Keratinocyte (primary cell): Measurements from ENCODE around the gene PLEKHJ1. TPM values are rescaled to one million over a fixed set of nuclear protein-coding genes. Genes with fewer than 3 reads are reported as not detected.

Source experiments
- DNase-seq: peaks from one replicate; pipeline ENCODE4 v3.0.0-alpha.2; 2011; ENCODE audit warnings: low read depth, missing footprints, low spot score
- FAIRE-seq: peaks from 2 replicates; lab custom pipeline; 2011; peaks lifted over from hg19 to GRCh38; lab: Jason Lieb, UNC
- H2AFZ ChIP-seq: 2 replicates; pipeline ENCODE4 v1.6.0; 2012; ENCODE audit warnings: low read length, control low read depth, inconsistent platforms; ENCODE audit not compliant: control insufficient read depth
- H3K27ac ChIP-seq: 2 replicates; pipeline ENCODE4 v1.5.1; 2011; ENCODE audit warnings: low read length; ENCODE audit not compliant: control insufficient read depth, insufficient read depth
- H3K27me3 ChIP-seq: 3 replicates; pipeline ENCODE4 v1.6.0; 2011; ENCODE audit warnings: low read length; ENCODE audit not compliant: control insufficient read depth, insufficient read depth; ENCODE audit errors: extremely low read depth
- H3K36me3 ChIP-seq, 2 experiments: 2 replicates in 1 of 2; 3 replicates in 1 of 2; pipeline ENCODE4 v1.5.1; 2011; ENCODE audit warnings: low read length in 2 of 2, mild to moderate bottlenecking in 1 of 2; ENCODE audit not compliant: control insufficient read depth in 2 of 2, insufficient read depth in 2 of 2; ENCODE audit errors: extremely low read depth in 1 of 2
- H3K4me1 ChIP-seq: 3 replicates; pipeline ENCODE4 v1.5.1; 2011; ENCODE audit warnings: low read length; ENCODE audit not compliant: control insufficient read depth, insufficient read depth; ENCODE audit errors: extremely low read depth
- H3K4me2 ChIP-seq: 3 replicates; pipeline ENCODE4 v1.6.0; 2011; ENCODE audit warnings: low read depth, low read length; ENCODE audit not compliant: control insufficient read depth, insufficient read depth; ENCODE audit errors: extremely low read depth
- H3K4me3 ChIP-seq, 3 experiments: fragments of 200-600 bp in 1 of 3; sonication (generic) in 1 of 3; 2 replicates in 2 of 3; 3 replicates in 1 of 3; pipeline ENCODE4 v1.5.1; 2011 to 2016; ENCODE audit warnings: low read length in 3 of 3, mild to moderate bottlenecking in 3 of 3, control low read depth in 2 of 3, inconsistent platforms in 1 of 3, low read depth in 1 of 3, mixed read lengths in 1 of 3, mixed run types in 1 of 3, moderate library complexity in 1 of 3; ENCODE audit not compliant: control insufficient read depth in 2 of 3, insufficient read depth in 2 of 3; ENCODE audit errors: extremely low read depth in 1 of 3
- H3K79me2 ChIP-seq: 2 replicates; pipeline ENCODE4 v1.6.0; 2012; ENCODE audit warnings: low read length; ENCODE audit not compliant: control insufficient read depth, insufficient read depth
- H3K9ac ChIP-seq: 3 replicates; pipeline ENCODE4 v1.6.0; 2011; ENCODE audit warnings: low read length; ENCODE audit not compliant: control insufficient read depth, insufficient read depth; ENCODE audit errors: extremely low read depth
- H3K9me1 ChIP-seq: 3 replicates; pipeline ENCODE4 v1.6.0; 2011; ENCODE audit warnings: low read length; ENCODE audit not compliant: control insufficient read depth, insufficient read depth; ENCODE audit errors: extremely low read depth
- H3K9me3 ChIP-seq: 2 replicates; pipeline ENCODE4 v1.5.1; 2012; ENCODE audit warnings: low read depth, low read length; ENCODE audit not compliant: control insufficient read depth
- H4K20me1 ChIP-seq: 3 replicates; pipeline ENCODE4 v1.6.0; 2011; ENCODE audit warnings: low read length; ENCODE audit not compliant: control insufficient read depth, insufficient read depth; ENCODE audit errors: extremely low read depth
- EZH2 ChIP-seq: IDR thresholded peaks from one replicate; pipeline ENCODE4 v1.6.1; 2012; ENCODE audit warnings: inconsistent platforms, mild to moderate bottlenecking, low read length, moderate library complexity
- dilution Hi-C: fragments of 300-500 bp; cut with MboI; formaldehyde crosslinking; loops from one replicate; pipeline ENCODE4 v1.7.0; 2020; ENCODE audit warnings: low sequenced_read_pairs; ENCODE audit not compliant: extremely low pct_ligation_motif_present
- polyA plus RNA-seq, 5 experiments: library from polyadenylated mRNA; depleted of rRNA in 3 of 5; stranded (reverse) in 3 of 5; stranded (forward) in 1 of 5; unstranded in 1 of 5; fragments of >200 nt; gene quantifications; 1 replicate in 1 of 5; 2 replicates in 3 of 5; 3 replicates in 1 of 5; pipeline versions ENCODE4 v1.2.1 to v1.2.3, GENCODE V29; 2011 to 2012; ENCODE audit warnings: missing spikeins in 2 of 5, low read depth in 1 of 5, low replicate concordance in 1 of 5
- TF ChIP-seq, protein P1 (sequence below), 3 experiments: IDR thresholded peaks in 1 of 3; conservative IDR thresholded peaks in 1 of 3; optimal IDR thresholded peaks in 1 of 3; 2 replicates in 2 of 3; 3 replicates in 1 of 3; pipeline versions ENCODE3 to v1.5.1; 2011; ENCODE audit warnings: low read length in 3 of 3, mild to moderate bottlenecking in 3 of 3, moderate library complexity in 2 of 3, control low read depth in 1 of 3, inconsistent platforms in 1 of 3; ENCODE audit not compliant: insufficient read depth in 2 of 3; ENCODE audit errors: extremely low read depth in 1 of 3

The PLEKHJ1 gene
- polyA plus RNA-seq, 1 donor (not counting 4 experiments of a cell fraction or from before 2014, with no cell fraction given): 36.8 TPM

DNA sequence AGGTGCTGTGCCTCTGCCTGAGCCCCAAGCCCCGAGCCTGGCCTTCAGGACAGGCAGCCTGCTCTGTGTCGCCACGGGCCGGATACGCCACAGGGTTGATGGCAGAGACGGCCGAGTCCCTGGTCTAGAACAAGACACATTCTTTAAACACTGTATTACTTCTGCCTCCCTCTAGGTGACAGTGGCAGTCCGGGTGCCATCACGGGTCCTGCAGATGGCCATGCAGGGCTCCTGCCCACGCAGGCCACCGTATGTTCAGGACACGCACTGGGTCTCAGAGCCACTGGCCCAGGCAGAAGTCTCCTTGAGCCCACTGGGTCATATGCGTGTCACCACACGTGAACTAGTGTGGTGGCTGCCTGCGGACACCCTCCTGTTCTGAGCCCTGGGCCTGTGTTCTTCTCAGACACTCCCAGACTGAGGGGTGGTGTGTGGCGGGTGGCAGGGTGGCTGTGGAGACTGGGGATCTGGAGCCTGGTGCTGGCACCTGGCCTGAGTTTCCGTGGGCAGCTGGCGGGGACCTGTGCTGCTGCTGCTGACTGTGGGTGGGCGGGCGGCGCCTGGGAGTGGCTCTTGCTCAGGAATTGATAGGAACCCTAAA lies 4.4 kb downstream of the PLEKHJ1 start:
- no peak for TF ChIP-seq EZH2
- TF ChIP-seq, protein P1, sequence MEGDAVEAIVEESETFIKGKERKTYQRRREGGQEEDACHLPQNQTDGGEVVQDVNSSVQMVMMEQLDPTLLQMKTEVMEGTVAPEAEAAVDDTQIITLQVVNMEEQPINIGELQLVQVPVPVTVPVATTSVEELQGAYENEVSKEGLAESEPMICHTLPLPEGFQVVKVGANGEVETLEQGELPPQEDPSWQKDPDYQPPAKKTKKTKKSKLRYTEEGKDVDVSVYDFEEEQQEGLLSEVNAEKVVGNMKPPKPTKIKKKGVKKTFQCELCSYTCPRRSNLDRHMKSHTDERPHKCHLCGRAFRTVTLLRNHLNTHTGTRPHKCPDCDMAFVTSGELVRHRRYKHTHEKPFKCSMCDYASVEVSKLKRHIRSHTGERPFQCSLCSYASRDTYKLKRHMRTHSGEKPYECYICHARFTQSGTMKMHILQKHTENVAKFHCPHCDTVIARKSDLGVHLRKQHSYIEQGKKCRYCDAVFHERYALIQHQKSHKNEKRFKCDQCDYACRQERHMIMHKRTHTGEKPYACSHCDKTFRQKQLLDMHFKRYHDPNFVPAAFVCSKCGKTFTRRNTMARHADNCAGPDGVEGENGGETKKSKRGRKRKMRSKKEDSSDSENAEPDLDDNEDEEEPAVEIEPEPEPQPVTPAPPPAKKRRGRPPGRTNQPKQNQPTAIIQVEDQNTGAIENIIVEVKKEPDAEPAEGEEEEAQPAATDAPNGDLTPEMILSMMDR (optimal IDR thresholded peaks at IDR 0.05 in 1 of 3, IDR thresholded peaks at IDR 0.05 in 1 of 3, conservative IDR thresholded peaks at IDR 0.05 in 1 of 3; ENCODE audit: extremely low read depth in 1 of 3, insufficient read depth in 2 of 3, low read length in 3 of 3): peak in 2 of 3 experiments; percentile 7 to 23
- Histone ChIP-seq H3K9me3 (no peaks in the 10 kb centered on the region), H3K27ac (no peak overlapping the region), H3K27me3 (no peaks in the 10 kb centered on the region), H3K79me2 (peaks cover 34% of the 10 kb centered on the region), H3K9ac (no peak overlapping the region), H3K4me2 (no peak overlapping the region), H3K36me3 (peaks cover 22 to 40% of the 10 kb centered on the region in 2 experiments), H3K9me1 (no peaks in the 10 kb centered on the region), H2AFZ (no peak overlapping the region), H3K4me3 (no peak overlapping the region), H4K20me1 (peaks cover 4% of the 10 kb centered on the region), H3K4me1 (peaks cover 5% of the 10 kb centered on the region)
- dilution Hi-C loops: no loop called here
- FAIRE-seq: no peak
- DNase-seq: no peak

DNA sequence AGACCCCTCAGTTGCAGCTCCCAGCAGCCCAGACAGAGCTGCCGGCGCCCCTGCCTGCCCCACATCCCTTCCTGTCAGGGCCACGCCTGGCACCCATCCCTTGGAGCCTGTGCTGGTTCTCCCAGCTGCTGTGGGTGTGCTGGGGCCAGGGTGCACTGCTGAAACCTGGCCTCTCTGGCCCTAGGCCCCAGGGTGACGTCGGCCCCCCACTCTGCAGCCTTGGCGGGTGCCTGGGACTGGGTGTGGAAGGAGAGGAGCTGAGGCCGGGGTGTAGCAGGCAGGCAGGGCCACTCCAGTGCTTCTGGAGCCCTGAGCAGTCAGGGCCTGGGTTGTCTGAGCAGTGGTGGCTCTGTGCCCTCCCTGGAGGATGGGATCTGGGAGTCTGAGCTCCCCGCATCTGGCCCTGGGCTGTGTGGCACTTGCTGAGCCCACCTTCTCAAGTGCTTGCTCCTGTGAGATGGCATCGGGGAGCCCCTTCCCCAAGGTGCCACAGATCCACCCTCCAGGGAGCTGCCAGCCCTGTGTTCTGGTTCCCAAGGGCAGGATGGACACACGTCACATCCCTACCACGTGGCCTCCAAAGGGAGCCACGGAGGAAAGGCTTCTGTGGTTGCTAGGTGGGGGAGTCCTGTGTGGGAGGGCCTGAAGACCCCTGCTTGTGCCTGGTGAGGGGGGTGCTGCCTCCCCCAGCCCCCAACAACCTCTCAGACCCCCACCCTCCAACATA lies 5.2 kb downstream of the PLEKHJ1 start:
- Histone ChIP-seq H3K27me3 (no peaks in the 10 kb centered on the region), H4K20me1 (peaks cover 4% of the 10 kb centered on the region), H3K9me1 (no peaks in the 10 kb centered on the region), H3K79me2 (peaks cover 33% of the 10 kb centered on the region), H3K36me3 (peaks cover 22 to 41% of the 10 kb centered on the region in 2 experiments), H3K9ac (no peak overlapping the region), H3K4me2 (no peak overlapping the region), H3K27ac (no peak overlapping the region), H3K9me3 (no peaks in the 10 kb centered on the region), H3K4me1 (peaks cover 5% of the 10 kb centered on the region), H3K4me3 (no peak overlapping the region), H2AFZ (no peak overlapping the region)
- no peak for TF ChIP-seq EZH2
- TF ChIP-seq, protein P1 (optimal IDR thresholded peaks at IDR 0.05 in 1 of 3, IDR thresholded peaks at IDR 0.05 in 1 of 3, conservative IDR thresholded peaks at IDR 0.05 in 1 of 3; ENCODE audit: extremely low read depth in 1 of 3, insufficient read depth in 2 of 3, low read length in 3 of 3): no peak
- FAIRE-seq (no peak), DNase-seq (no peak)
- dilution Hi-C loops: no loop called here
